OCI-LY3 (cell line): ENCODE measurements around the gene MRPL4.
A peak's percentile ranks its signal among the peaks of the same experiment; 100 is the strongest.

ENCODE experiments used
- H2AFZ ChIP-seq: fragments of 200-600, 300-600 bp; shearing (Covaris generic); 2 replicates; pipeline ENCODE4 v1.6.0; 2014; ENCODE audit warnings: antibody characterized with exemption, low read depth, low read length
- H3K27ac ChIP-seq: fragments of 200-600, 300-600 bp; sonication (generic); 2 replicates; pipeline ENCODE4 v1.5.1; 2014; ENCODE audit warnings: mild to moderate bottlenecking, low read length, moderate library complexity, mixed read lengths
- H3K27me3 ChIP-seq: fragments of 200-600, 300-600 bp; sonication (generic); 2 replicates; pipeline ENCODE4 v1.6.1; 2014; ENCODE audit warnings: low read depth, low read length, mixed read lengths
- H3K36me3 ChIP-seq: fragments of 200-600, 300-600 bp; sonication (generic); replicated peaks from 2 replicates; pipeline ENCODE3; 2014; ENCODE audit warnings: low read depth, low read length, mixed read lengths
- H3K4me1 ChIP-seq: fragments of 300-600, 200-600 bp; sonication (generic); 2 replicates; pipeline ENCODE4 v1.6.1; 2014; ENCODE audit warnings: low read length, mixed read lengths
- H3K4me2 ChIP-seq: fragments of 200-600, 300-600 bp; sonication (generic); 2 replicates; pipeline ENCODE4 v1.6.1; 2014; ENCODE audit warnings: low read length, mixed read lengths
- H3K4me3 ChIP-seq: fragments of 300-600, 200-600 bp; sonication (generic); 2 replicates; pipeline ENCODE4 v1.5.1; 2014; ENCODE audit warnings: antibody characterized with exemption, mild to moderate bottlenecking, low read length, moderate library complexity
- H3K79me2 ChIP-seq: fragments of 300-600, 200-600 bp; shearing (Covaris generic); 2 replicates; pipeline ENCODE4 v1.6.1; 2014; ENCODE audit warnings: mild to moderate bottlenecking, low read length, mixed read lengths
- H3K9ac ChIP-seq: fragments of 300-600, 200-600 bp; shearing (Covaris generic); 2 replicates; pipeline ENCODE4 v1.6.0; 2014; ENCODE audit warnings: mild to moderate bottlenecking, low read length, moderate library complexity
- H3K9me3 ChIP-seq: fragments of 200-600, 300-600 bp; shearing (Covaris generic); 2 replicates; pipeline ENCODE4 v1.6.1; 2014; ENCODE audit warnings: low read length, mixed read lengths; ENCODE audit not compliant: insufficient read depth
- H4K20me1 ChIP-seq: fragments of 200-600, 300-600 bp; sonication (generic); 2 replicates; pipeline ENCODE4 v1.6.1; 2016; ENCODE audit warnings: low read length, mixed read lengths; ENCODE audit not compliant: insufficient read depth
- CTCF ChIP-seq: fragments of 200-600, 300-600 bp; sonication (generic); IDR thresholded peaks from 2 replicates; pipeline ENCODE4 v1.5.1; 2014; ENCODE audit warnings: antibody characterized with exemption, low read length, low read depth
- EZH2phosphoT487 ChIP-seq: fragments of 200-600 bp; shearing (Covaris generic); IDR thresholded peaks from 2 replicates; pipeline ENCODE4 v1.6.1; 2018; ENCODE audit warnings: antibody characterized with exemption, mixed run types, low read depth

The MRPL4 gene

GRCh38 chr19:10258080-10258710, 6.2 kb downstream of the MRPL4 start:
- H3K4me3 ChIP-seq: no peak overlapping the region
- H3K9ac ChIP-seq: no peak overlapping the region
- H4K20me1 ChIP-seq: no peaks in the 10 kb centered on the region
- no peak overlapping the region for H2AFZ ChIP-seq
- no peaks in the 10 kb centered on the region for H3K27me3 ChIP-seq
- peaks cover 53% of the 10 kb centered on the region for H3K36me3 ChIP-seq
- H3K4me2 ChIP-seq: no peak overlapping the region
- no peaks in the 10 kb centered on the region for H3K9me3 ChIP-seq
- H3K27ac ChIP-seq: no peak overlapping the region
- TF ChIP-seq EZH2phosphoT487 (no peak), CTCF (no peak)
- H3K79me2 ChIP-seq: peaks cover 16% of the 10 kb centered on the region
- peaks cover 3% of the 10 kb centered on the region; the same call in 1 of the 2 replicates for H3K4me1 ChIP-seq

GRCh38 chr19:10259162-10259905, 7.3 kb downstream of the MRPL4 start:
- H3K9me3 ChIP-seq: no peaks in the 10 kb centered on the region
- H3K9ac ChIP-seq: no peak overlapping the region
- no peak overlapping the region for H3K27ac ChIP-seq
- TF ChIP-seq EZH2phosphoT487 (no peak), CTCF (peak; percentile 77)
- no peak overlapping the region; the same call in 1 of the 2 replicates for H3K4me2 ChIP-seq
- peaks cover 5% of the 10 kb centered on the region; the same call in 1 of the 2 replicates for H3K79me2 ChIP-seq
- H3K36me3 ChIP-seq: peaks cover 45% of the 10 kb centered on the region
- no peak overlapping the region for H2AFZ ChIP-seq
- peaks cover 3% of the 10 kb centered on the region; the same call in 1 of the 2 replicates for H3K4me1 ChIP-seq
- no peaks in the 10 kb centered on the region for H3K27me3 ChIP-seq
- H3K4me3 ChIP-seq: no peak overlapping the region
- no peaks in the 10 kb centered on the region for H4K20me1 ChIP-seq

- no peak overlapping the region for H2AFZ ChIP-seq
- peaks cover 3% of the 10 kb centered on the region; the same call in 1 of the 2 replicates for H3K4me1 ChIP-seq
- H3K27ac ChIP-seq: no peak overlapping the region
- H3K4me3 ChIP-seq: no peak overlapping the region
- H4K20me1 ChIP-seq: no peaks in the 10 kb centered on the region
- H3K4me2 ChIP-seq: no peak overlapping the region
- no peak overlapping the region for H3K9ac ChIP-seq
- H3K79me2 ChIP-seq: peaks cover 2% of the 10 kb centered on the region; the same call in 1 of the 2 replicates
- H3K9me3 ChIP-seq: no peaks in the 10 kb centered on the region
- TF ChIP-seq EZH2phosphoT487 (no peak), CTCF (no peak)
- peaks cover 38% of the 10 kb centered on the region for H3K36me3 ChIP-seq
- no peaks in the 10 kb centered on the region for H3K27me3 ChIP-seq
Observed at GRCh38 chr19:10260141-10260584, 8.1 kb downstream of the MRPL4 start.

GRCh38 chr19:10262771-10263170, 10.8 kb downstream of the MRPL4 start:
- peaks cover 3% of the 10 kb centered on the region; the same call in 1 of the 2 replicates for H3K4me1 ChIP-seq
- H3K27me3 ChIP-seq: no peaks in the 10 kb centered on the region
- no peak overlapping the region for H3K9ac ChIP-seq
- no peak overlapping the region for H3K4me2 ChIP-seq
- H3K9me3 ChIP-seq: no peaks in the 10 kb centered on the region
- no peak overlapping the region for H2AFZ ChIP-seq
- TF ChIP-seq CTCF (no peak), EZH2phosphoT487 (no peak)
- no peaks in the 10 kb centered on the region for H3K79me2 ChIP-seq
- H3K4me3 ChIP-seq: no peak overlapping the region
- H4K20me1 ChIP-seq: no peaks in the 10 kb centered on the region
- peaks cover 21% of the 10 kb centered on the region for H3K36me3 ChIP-seq
- no peak overlapping the region for H3K27ac ChIP-seq
